Measurements from ENCODE around the gene PCDHGA6. TPM values are rescaled to one million over a fixed set of nuclear protein-coding genes. Genes with fewer than 3 reads are reported as not detected.
A peak's percentile ranks its signal among the peaks of the same experiment; 100 is the strongest.
"Not testable (repeated sequence)": the region's sequence is repeated elsewhere in the genome, so short reads cannot be mapped to it uniquely, and the experiment has no call there.

Gene PCDHGA6
- 1.3 and 1.8 TPM in 2 replicates for total RNA-seq (2014; rRNA removed; shearing (Covaris generic))

DNA sequence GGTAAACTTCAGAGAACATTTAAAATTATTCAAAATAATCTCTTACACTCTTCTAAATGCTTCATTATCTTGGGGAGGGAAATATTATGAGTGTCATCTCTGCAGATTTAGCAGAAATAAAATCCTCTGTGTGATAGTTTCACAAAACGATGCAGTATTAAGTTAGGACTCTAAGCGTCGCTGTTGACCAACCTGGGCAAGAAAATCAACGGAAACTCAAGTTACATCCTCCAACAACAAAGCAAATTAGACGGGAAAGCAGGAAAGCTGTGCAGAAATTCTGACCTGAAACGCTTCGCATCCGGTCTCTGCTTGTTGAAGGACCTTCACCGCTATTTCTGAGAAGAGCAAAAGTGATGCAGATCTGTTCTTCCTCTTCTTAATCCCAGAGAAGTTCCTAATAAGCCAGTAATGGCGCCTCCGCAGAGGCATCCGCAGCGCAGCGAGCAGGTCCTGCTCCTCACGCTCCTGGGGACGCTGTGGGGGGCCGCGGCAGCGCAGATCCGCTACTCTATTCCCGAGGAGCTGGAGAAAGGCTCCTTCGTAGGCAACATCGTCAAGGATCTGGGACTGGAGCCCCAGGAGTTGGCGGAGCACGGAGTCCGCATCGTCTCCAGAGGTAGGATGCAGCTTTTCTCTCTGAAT lies at the start of gene PCDHGA6:
Gene PCDHGA6, plus strand, starts transcription at position 219 of the 645 bp plus-strand sequence. Its CDS starts 193 bp downstream, at position 412.
- no peak for DNase-seq (ENCODE audit: low read depth)

DNA sequence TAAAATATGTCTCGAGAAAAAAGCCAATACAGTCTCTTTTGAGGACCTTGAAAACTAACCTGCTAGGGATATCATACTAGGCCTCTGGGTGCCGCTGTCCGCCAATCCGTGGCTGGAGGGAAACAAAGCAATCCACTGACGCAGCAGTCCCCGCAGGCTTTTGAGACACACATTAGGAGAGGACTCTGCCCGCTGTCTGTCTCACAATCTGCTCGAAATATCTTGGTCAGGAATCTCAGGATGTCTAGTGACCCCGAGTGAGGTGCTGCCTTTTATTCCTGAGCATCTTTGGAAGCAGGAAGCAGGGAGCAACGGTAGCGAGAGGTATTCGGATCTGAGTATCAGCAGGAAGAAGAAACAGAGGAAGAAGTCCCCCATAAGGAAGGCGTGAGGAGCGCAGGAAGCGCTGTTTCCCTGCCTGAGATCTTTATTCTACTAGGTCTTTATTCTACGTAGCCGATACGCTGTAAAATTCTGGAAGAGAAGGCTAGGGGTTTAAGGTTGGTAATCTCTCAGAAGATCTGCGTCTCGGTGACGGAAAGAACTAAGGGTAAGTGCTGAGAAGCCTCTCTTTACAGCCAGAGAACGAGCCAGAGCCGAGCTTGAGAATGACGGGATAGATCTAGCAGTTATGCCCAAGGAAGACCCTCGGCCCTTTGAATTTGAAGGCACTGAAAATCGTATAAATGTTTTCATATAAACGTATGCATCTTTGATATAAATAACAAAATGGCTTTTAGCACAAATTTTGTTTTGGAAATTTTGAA lies 47.4 kb upstream of the PCDHGA6 start:
- peak; percentile 81 for DNase-seq (ENCODE audit: low read depth)

DNA sequence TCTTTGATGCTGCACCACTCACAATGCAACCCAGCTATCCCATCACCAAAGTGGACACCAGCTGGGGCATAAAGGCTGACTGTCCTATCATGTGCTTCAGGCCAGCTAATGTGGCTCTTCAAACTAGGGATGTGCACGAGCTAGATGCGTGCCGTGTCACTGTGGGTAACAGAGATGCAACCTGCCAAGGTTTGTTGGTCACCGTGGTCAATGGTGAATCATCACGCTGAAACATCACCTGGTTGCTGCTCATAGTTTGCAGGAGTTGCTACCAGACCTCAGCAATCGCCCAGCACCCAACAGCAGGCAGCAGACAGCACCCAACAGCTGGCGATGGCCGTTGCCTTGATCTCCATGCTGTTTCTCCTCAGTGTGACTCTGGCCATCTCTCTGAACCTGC lies 45.5 kb upstream of the PCDHGA6 start:
- DNase-seq (ENCODE audit: low read depth): peak; percentile 18

DNA sequence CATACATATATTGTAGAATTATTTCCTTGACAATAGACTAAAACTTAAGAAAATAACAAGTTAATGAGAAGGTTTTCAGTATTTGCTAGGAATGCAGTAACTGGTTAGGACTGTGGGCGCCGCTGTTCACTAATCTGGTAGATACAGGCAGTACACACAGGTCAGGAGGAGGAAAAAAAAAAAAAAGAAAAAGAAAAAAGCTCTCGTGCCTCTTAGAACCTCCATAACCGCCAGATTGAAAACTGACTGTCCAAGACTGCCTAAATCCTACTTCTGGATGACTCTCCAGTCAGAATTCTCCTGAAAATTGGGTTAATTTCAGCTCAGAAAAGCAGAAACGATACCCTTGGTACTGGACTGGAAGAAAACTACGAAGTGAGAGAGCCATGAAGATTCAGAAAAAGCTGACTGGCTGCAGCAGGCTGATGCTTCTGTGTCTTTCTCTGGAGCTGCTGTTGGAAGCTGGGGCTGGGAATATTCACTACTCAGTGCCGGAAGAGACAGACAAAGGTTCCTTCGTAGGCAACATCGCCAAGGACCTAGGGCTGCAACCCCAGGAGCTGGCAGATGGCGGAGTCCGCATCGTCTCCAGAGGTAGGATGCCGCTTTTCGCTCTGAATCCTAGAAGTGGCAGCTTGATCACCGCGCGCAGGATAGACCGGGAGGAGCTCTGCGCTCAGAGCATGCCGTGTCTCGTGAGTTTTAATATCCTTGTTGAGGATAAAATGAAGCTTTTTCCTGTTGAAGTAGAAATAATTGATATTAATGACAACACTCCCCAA lies 43.2 kb upstream of the PCDHGA6 start, which contains the start of gene PCDHGA1:
Gene PCDHGA1, plus strand, starts transcription at position 216 of the 782 bp plus-strand sequence.
- peak; percentile 72 for DNase-seq (ENCODE audit: low read depth)

DNA sequence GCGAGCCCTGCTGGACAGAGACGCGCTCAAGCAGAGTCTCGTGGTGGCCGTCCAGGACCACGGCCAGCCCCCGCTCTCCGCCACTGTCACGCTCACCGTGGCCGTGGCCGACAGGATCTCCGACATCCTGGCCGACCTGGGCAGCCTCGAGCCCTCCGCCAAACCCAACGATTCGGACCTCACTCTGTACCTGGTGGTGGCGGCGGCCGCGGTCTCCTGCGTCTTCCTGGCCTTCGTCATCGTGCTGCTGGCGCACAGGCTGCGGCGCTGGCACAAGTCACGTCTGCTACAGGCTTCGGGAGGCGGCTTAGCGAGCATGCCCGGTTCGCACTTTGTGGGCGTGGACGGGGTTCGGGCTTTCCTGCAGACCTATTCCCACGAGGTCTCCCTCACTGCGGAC lies 41.1 kb upstream of the PCDHGA6 start:
- DNase-seq (ENCODE audit: low read depth): not testable (repeated sequence)

DNA sequence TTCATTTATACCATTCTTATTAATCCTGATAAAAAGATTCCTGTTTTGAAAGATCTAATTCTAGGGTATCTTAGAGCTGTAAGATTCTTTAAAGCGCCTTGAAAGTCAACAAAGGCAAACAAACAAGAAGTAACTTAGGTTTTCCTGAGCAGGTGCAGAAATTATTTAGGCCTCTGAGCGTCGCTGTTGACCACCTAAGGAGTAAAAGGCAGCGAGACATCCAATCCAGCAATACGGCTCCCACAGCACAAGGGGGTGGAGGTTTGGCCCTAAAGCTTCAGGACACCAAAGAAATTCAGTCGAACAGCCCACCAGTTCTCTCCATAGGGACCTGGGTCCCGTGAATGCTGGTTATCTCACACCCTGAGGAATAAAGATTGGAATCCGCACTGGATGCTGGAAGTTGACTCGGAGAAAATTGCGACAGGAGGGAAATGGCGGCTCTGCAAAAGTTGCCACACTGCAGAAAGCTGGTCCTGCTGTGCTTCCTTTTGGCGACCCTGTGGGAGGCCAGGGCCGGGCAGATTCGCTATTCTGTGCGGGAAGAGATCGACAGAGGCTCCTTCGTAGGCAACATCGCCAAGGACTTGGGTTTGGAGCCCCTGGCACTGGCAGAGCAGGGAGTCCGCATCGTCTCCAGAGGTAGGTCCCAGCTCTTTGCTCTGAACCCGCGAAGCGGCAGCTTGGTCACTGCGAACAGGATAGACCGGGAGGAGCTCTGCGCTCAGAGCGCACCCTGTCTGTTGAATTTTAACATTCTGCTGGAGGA lies 35.0 kb upstream of the PCDHGA6 start, which contains the start of gene PCDHGA2:
Gene PCDHGA2, plus strand, starts transcription at position 223 of the 769 bp plus-strand sequence.
- peak; percentile 72 for DNase-seq (ENCODE audit: low read depth)

DNA sequence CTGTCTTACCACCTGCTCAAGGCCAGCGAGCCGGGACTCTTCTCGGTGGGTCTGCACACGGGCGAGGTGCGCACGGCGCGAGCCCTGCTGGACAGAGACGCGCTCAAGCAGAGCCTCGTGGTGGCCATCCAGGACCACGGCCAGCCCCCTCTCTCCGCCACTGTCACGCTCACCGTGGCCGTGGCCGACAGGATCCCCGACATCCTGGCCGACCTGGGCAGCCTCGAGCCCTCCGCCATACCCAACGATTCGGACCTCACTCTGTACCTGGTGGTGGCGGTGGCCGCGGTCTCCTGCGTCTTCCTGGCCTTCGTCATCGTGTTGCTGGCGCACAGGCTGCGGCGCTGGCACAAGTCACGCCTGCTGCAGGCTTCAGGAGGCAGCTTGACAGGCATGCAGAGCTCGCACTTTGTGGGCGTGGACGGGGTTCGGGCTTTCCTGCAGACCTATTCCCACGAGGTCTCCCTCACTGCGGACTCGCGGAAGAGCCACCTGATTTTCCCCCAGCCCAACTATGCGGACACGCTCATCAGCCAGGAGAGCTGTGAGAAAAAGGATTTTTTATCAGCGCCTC lies 32.8 kb upstream of the PCDHGA6 start:
- not testable (repeated sequence) for DNase-seq (ENCODE audit: low read depth)

DNA sequence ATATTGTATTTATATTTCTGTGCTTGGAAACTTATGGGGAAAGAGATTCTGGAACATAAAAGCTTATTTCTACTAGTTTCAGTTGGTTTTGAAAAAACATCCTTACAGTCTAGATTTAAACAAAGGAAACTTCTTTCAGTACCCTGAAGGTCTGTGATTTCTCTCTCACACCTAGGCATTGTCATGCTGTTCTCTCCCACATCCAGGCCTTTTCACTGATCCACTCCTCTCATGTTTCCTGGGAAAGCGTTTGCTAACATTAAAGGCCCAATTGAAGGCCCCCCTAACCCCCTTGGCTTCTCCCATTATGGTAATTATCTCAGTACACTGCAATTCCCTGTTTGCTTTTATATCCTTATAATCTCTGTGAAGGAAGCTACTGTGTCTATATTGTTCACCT lies 30.9 kb upstream of the PCDHGA6 start:
- no peak for DNase-seq (ENCODE audit: low read depth)

DNA sequence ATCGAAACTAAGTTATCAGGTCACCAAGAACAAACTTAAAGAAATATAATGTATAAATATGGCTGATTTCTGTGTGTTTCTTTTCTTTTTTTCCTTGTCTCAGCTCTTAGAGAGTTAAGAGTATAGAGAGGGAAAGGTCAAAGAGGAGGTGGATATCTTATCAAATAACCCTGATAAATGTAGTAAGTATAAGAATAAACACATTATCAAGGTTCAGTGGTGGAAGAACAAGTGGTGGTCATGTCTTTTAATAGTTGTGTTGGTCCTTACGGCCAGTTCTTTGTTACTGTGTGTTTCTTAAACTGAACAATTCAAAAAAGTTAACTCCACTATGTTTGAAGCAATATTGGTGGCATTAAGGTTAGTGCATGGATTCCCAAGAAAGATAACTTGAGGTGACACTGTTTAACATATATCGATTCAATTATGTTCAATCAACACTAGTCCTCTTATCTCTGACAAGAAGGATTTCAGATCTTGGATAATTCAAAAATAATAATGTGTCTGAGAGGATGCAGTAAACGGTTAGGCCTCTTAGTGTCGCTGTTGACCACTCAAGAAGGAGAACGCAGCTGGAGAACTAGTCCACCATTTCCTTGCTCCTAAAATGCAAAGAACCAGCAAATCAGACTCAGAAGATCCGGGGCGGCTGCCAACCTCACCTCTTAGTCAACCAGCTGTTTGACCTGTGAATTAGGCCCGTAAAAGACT lies 30.3 kb upstream of the PCDHGA6 start, which contains the start of gene PCDHGA3:
Gene PCDHGA3, plus strand, starts transcription at position 588 of the 711 bp plus-strand sequence. CDS start 205 bp downstream, outside the sequence.
- no peak for DNase-seq (ENCODE audit: low read depth)

DNA sequence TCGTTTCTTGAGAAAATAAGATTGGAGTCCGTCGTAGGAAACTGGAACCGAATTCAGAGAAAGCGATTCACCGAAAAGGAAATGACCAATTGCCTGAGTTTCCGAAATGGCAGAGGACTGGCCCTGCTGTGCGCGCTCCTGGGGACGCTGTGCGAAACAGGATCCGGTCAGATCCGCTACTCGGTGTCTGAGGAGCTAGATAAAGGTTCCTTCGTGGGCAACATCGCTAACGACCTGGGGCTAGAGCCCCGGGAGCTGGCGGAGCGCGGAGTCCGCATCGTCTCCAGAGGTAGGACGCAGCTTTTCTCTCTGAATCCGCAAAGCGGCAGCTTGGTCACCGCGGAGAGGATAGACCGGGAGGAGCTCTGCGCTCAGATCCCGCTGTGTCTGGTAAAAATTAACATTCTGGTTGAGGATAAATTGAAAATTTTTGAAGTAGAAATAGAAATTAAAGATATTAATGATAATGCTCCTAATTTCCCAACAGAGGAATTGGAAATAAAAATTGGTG lies 29.7 kb upstream of the PCDHGA6 start:
- no peak for DNase-seq (ENCODE audit: low read depth)

DNA sequence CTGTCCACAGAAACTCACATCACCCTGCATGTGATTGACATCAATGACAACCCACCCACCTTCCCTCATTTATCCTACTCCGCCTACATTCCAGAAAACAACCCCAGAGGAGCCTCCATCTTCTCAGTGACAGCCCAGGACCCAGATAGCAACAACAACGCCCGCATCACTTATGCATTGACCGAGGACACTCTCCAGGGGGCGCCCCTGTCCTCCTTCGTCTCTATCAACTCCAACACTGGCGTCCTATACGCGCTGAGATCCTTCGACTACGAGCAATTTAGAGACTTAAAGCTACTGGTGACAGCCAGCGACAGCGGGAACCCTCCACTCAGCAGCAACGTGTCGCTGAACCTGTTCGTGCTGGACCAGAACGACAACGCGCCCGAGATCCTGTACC lies 28.4 kb upstream of the PCDHGA6 start:
- no peak for DNase-seq (ENCODE audit: low read depth)

DNA sequence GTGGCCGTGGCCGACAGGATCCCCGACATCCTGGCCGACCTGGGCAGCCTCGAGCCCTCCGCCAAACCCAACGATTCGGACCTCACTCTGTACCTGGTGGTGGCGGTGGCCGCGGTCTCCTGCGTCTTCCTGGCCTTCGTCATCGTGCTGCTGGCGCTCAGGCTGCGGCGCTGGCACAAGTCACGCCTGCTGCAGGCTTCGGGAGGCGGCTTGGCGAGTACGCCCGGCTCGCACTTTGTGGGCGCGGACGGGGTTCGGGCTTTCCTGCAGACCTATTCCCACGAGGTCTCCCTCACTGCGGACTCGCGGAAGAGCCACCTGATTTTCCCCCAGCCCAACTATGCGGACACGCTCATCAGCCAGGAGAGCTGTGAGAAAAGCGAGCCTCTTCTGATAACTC lies 27.7 kb upstream of the PCDHGA6 start:
- DNase-seq (ENCODE audit: low read depth): not testable (repeated sequence)

DNA sequence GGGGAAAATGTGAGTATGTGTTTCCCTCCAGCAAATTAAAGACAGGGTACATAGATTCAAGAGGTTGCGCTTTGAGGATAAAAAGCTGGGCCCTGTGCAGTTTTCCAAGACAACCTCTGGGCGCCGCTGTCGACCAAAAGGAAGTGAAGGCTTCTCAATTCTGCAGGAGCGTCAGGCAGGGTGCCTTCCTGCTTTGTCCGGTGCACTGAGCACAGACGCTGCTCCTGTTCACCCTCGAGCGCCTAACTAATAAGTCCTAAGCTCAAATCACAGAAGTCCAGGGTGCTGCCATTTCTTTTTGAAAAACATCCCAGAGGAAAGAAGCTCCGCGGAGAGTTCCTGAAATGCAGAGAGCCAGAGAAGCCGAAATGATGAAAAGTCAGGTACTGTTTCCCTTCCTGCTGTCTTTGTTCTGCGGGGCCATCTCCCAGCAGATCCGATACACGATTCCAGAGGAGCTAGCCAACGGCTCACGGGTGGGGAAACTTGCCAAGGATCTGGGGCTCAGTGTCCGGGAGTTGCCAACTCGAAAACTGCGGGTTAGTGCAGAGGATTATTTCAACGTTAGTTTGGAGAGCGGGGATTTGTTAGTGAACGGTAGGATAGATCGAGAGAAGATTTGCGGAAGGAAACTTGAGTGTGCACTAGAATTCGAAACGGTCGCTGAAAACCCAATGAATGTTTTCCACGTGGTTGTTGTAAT lies 23.6 kb upstream of the PCDHGA6 start, which contains the start of gene PCDHGB1:
Gene PCDHGB1, plus strand, starts transcription at position 183 of the 703 bp plus-strand sequence. Its CDS starts 162 bp downstream, at position 345.
- DNase-seq (ENCODE audit: low read depth): peak; percentile 86

DNA sequence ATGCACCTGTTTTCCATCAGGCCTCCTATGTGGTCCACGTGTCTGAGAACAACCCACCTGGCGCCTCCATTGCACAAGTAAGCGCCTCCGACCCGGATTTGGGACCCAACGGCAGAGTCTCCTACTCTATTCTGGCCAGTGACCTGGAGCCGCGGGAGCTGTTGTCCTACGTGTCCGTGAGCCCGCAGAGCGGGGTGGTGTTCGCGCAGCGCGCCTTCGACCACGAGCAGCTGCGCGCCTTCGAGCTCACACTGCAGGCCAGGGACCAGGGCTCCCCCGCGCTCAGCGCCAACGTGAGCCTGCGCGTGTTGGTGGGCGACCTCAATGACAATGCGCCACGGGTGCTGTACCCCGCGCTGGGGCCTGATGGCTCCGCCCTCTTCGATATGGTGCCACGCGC lies 22.1 kb upstream of the PCDHGA6 start:
- no peak for DNase-seq (ENCODE audit: low read depth)

DNA sequence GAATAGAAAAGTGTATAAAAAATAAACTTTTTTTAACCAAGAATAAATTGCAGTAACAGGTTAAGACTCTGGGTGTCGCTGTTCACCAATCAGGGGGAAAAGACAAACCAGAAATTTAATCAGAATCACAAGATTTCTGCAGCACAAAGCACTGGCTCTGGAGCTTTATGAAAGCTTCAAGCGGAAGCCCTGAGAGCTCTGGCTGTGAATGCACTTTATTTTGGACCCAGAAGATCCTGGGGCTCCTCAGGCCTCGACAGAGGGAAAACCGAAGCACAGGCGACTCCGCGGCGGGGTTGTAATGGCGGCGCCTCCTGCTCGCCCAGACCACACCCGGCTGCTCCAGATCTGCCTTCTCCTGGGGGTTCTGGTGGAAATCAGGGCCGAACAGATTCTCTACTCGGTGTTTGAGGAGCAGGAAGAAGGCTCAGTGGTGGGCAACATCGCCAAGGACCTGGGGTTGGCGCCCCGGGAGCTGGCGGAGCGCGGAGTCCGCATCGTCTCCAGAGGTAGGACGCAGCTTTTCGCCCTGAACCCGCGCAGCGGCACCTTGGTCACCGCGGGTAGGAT lies 18.7 kb upstream of the PCDHGA6 start, which contains the start of gene PCDHGA4:
Gene PCDHGA4, plus strand, starts transcription at position 122 of the 570 bp plus-strand sequence. Its CDS starts 87 bp downstream, at position 209.
- no peak for DNase-seq (ENCODE audit: low read depth)

DNA sequence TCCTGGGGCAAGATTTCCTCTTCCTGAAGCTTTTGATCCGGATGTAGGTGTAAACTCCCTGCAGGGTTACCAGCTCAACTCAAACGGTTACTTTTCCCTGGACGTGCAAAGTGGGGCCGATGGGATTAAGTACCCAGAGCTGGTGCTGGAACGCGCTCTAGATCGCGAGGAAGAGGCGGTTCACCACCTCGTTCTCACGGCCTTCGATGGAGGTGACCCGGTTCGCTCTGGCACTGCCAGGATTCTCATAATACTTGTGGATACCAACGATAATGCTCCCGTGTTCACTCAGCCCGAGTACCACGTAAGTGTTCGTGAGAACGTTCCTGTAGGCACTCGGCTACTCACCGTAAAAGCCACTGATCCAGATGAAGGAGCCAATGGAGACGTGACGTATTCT lies 18.1 kb upstream of the PCDHGA6 start:
- DNase-seq (ENCODE audit: low read depth): no peak

DNA sequence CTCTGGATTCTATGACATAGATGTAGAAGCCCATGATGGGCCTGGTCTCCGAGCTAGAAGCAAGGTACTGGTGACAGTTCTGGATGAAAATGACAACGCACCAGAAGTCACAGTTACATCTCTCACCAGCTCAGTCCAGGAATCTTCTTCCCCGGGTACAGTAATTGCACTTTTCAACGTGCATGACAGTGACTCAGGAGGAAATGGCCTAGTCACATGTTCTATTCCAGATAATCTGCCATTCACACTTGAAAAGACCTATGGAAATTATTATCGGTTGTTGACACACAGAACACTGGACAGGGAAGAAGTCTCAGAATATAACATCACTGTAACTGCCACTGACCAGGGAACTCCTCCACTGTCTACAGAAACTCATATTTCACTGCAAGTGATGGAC lies 17.6 kb upstream of the PCDHGA6 start:
- no peak for DNase-seq (ENCODE audit: low read depth)

DNA sequence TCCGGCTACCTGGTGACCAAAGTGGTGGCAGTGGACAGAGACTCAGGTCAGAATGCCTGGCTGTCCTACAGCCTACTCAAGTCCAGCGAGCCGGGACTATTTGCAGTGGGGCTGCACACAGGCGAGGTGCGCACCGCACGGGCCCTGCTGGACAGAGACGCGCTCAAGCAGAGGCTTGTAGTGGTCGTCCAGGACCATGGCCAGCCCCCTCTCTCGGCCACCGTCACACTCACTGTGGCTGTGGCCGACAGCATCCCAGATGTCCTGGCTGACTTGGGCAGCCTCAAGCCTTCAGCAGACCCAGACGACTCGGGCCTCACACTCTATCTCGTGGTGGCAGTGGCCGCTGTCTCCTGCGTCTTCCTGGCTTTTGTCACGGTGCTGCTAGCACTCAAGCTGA lies 16.7 kb upstream of the PCDHGA6 start:
- DNase-seq (ENCODE audit: low read depth): no peak

All from RPMI7951 (cell line).